GM18520 (cell line): ENCODE results near the gene TSPAN4.
A peak's percentile ranks its signal among the peaks of the same experiment; 100 is the strongest.

Experiments used
- ATAC-seq: cut with Tn5 transposase; IDR thresholded peaks from one replicate; pipeline ENCODE4 v1.9.1; 2021; ENCODE audit not compliant: unreplicated experiment

The TSPAN4 gene

GRCh38 chr11:905952-906351 is 63.3 kb downstream of the TSPAN4 start:
- ATAC-seq: no peak

GRCh38 chr11:907668-908067 is 65.0 kb downstream of the TSPAN4 start:
- no peak for ATAC-seq

GRCh38 chr11:908273-908672 is 65.6 kb downstream of the TSPAN4 start:
- ATAC-seq: no peak

GRCh38 chr11:909406-909805 is 66.8 kb downstream of the TSPAN4 start:
- ATAC-seq: no peak

GRCh38 chr11:910044-910588 is 67.5 kb downstream of the TSPAN4 start:
- ATAC-seq: no peak

GRCh38 chr11:910589-911030 is 68.0 kb downstream of the TSPAN4 start, which contains the start of gene CHID1:
Gene CHID1 (minus strand): TSS chr11:910810. CDS start chr11:904816, 5,994 bp downstream.
- peak; percentile 81 for ATAC-seq

GRCh38 chr11:911031-911889 is 68.6 kb downstream of the TSPAN4 start:
- no peak for ATAC-seq

GRCh38 chr11:911890-912219 is 69.2 kb downstream of the TSPAN4 start:
- ATAC-seq: no peak

GRCh38 chr11:912266-912665 is 69.6 kb downstream of the TSPAN4 start:
- no peak for ATAC-seq

- ATAC-seq: no peak
Measured at GRCh38 chr11:913043-913442, 70.4 kb downstream of the TSPAN4 start.

GRCh38 chr11:914204-914603 is 71.6 kb downstream of the TSPAN4 start:
- no peak for ATAC-seq

- no peak for ATAC-seq
Measured at GRCh38 chr11:914747-915501, 72.3 kb downstream of the TSPAN4 start.
